ENCODE results near the gene PTPRN2. TPM values are rescaled to one million over a fixed set of nuclear protein-coding genes. Genes with fewer than 3 reads are reported as not detected.

PTPRN2 gene
- total and polyA plus RNA-seq, 2 of the 8 experiments (the other 6 are each of a cell fraction or from before 2014, with no cell fraction given), result 2.6 to 4.5 TPM

DNA sequence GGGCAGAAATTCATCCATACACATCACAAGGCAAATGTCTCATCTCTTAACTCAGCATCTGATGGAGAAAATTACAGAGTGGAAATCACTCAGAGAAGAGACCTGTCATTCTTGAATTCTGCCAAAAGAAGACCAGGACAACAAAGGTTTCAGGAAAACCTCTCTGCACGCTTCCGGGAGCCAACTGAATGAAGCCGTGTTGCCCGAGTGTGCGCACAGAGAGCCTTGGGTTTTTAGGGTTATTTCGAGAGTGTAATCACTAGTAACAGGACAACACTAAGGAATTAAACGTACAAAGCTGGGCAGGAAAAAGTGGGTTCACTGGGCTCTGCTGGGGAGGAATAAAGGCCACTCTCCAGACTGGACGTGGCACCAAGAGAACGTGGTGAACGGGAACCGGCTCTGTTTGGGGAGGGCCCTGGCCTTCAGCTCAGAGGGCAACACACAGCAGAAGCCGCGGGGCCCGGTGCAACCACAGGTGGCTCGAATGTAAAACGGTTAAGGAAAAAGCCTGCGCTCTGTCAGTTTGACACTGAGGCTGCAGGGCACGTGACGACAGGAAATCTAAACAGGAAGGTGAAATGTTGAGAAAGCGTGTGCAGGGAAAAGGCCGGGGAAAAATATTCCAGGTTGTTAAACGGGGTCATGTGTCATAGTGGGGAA, 919.3 kb downstream of the PTPRN2 start:
- Histone ChIP-seq H4K5ac (ENCODE audit: insufficient read length, low read depth, low read length) (no peak overlapping the region), H2AFZ (ENCODE audit: low read length) (no peak overlapping the region), H3K9ac (replicated peaks in 1 of 4; ENCODE audit: extremely low read depth in 1 of 4, low read depth in 3 of 4, low read length in 3 of 4) (no peak overlapping the region), H4K8ac (ENCODE audit: extremely low read depth, insufficient read depth, low read length) (no peak overlapping the region; the same call in 1 of the 2 replicates), H2BK5ac (ENCODE audit: low read depth, low read length) (no peak overlapping the region), H3K18ac (ENCODE audit: extremely low read depth, low read length) (no peak overlapping the region), H3K9me3 (ENCODE audit: insufficient read depth in 2 of 2, low read depth in 1 of 2, low read length in 1 of 2) (no peaks in the 10 kb centered on the region), H3K23ac (ENCODE audit: insufficient read length) (no peak overlapping the region), H3K14ac (ENCODE audit: insufficient read length) (no peak overlapping the region), H3K4me1 (replicated peaks in 1 of 4; ENCODE audit: control insufficient read depth in 3 of 4, insufficient read depth in 4 of 4, low read length in 3 of 4) (peaks cover 0 to 9% (median 4%) of the 10 kb centered on the region in 4 experiments; a peak in 3 of 7 replicates), H3K4ac (replicated peaks; ENCODE audit: insufficient read length, low read depth, low read length) (no peak overlapping the region), H2AK5ac (ENCODE audit: low read depth, low read length) (no peak overlapping the region), H4K91ac (replicated peaks; ENCODE audit: insufficient read length, low read length) (no peak overlapping the region), H2BK20ac (ENCODE audit: low read length) (no peak overlapping the region), H3K4me3 (ENCODE audit: extremely low read depth in 1 of 4, insufficient read depth in 2 of 4, low read depth in 3 of 4, low read length in 4 of 4) (no peak overlapping the region), H3K23me2 (ENCODE audit: low read depth, low read length) (no peaks in the 10 kb centered on the region), H3K27ac (ENCODE audit: low read depth, low read length) (no peak overlapping the region), H3K79me2 (ENCODE audit: control insufficient read depth in 1 of 2, insufficient read depth in 2 of 2, low read length in 2 of 2) (no peaks in the 10 kb centered on the region), H3K36me3 (ENCODE audit: control insufficient read depth in 2 of 4, insufficient read depth in 4 of 4, low read length in 3 of 4) (no peaks in the 10 kb centered on the region), H2BK12ac (ENCODE audit: low read depth, low read length) (no peak overlapping the region), H3K4me2 (ENCODE audit: insufficient read depth in 1 of 2, low read depth in 2 of 2, low read length in 2 of 2) (no peak overlapping the region), H3K56ac (replicated peaks; ENCODE audit: insufficient read length, low read depth, low read length) (no peak overlapping the region), H4K20me1 (replicated peaks in 1 of 2; ENCODE audit: control insufficient read depth in 1 of 2, insufficient read depth in 2 of 2, low read length in 2 of 2) (no peaks in the 10 kb centered on the region), H2BK120ac (replicated peaks; ENCODE audit: low read depth, low read length) (no peak overlapping the region), H2BK15ac (ENCODE audit: low read length) (no peak overlapping the region), H3K79me1 (ENCODE audit: low read depth, low read length) (no peaks in the 10 kb centered on the region), H3K27me3 (replicated peaks in 1 of 4; ENCODE audit: control insufficient read depth in 3 of 4, extremely low read depth in 1 of 4, insufficient read depth in 3 of 4, low read length in 3 of 4) (peaks cover 0 to 2% (median under 1%) of the 10 kb centered on the region in 4 experiments; a peak in 1 of 7 replicates)
- 88% methylated on average over 22 of the region's 22 CpGs; no CpG with 5 or more reads in 1 of the 2 experiments for WGBS, 2 experiments (ENCODE audit: extremely low coverage in 1 of 2, insufficient coverage in 1 of 2, insufficient read length in 1 of 2, insufficient replicate concordance in 2 of 2, low coverage in 1 of 2, low lambda C conversion rate in 2 of 2, missing lambda C conversion rate in 1 of 2)
- DNase-seq (ENCODE audit: low read depth in 1 of 2, low spot score in 2 of 2), result no peak
- ChIA-PET CTCF (ENCODE audit: partially characterized antibody) (interaction anchor here (0.7 to 1.7 kb wide), 2 partner anchors 71 to 193 kb away, joined by 3 read pairs; no protein-coding TSS in a partner anchor), POLR2A (ENCODE audit: partially characterized antibody) (no interaction called here)
- FAIRE-seq, result no peak
- TF ChIP-seq FOSL1 (IDR thresholded peaks at IDR 0.05; ENCODE audit: insufficient read depth, low read depth, low read length) (no peak), HDAC6 (IDR thresholded peaks at IDR 0.05; ENCODE audit: low read depth, low read length) (no peak), MAFK (IDR thresholded peaks at IDR 0.05; ENCODE audit: low read depth, low read length) (no peak), POLR2A (IDR thresholded peaks at IDR 0.05; ENCODE audit: control extremely low read depth in 1 of 2, low read depth in 2 of 2, low read length in 2 of 2) (no peak), GABPA (IDR thresholded peaks at IDR 0.05; ENCODE audit: borderline replicate concordance, insufficient read depth, low read length) (no peak), SP4 (IDR thresholded peaks at IDR 0.05; ENCODE audit: low read length) (no peak), NRF1 (IDR thresholded peaks at IDR 0.05; ENCODE audit: low read depth, low read length) (no peak), POLR2AphosphoS5 (IDR thresholded peaks at IDR 0.05; ENCODE audit: low read depth, low read length) (no peak), KDM1A (IDR thresholded peaks at IDR 0.05; ENCODE audit: borderline replicate concordance, low read length) (no peak), GTF2F1 (IDR thresholded peaks at IDR 0.05; ENCODE audit: borderline replicate concordance, low read depth, low read length) (no peak), CHD2 (IDR thresholded peaks at IDR 0.05; ENCODE audit: low read length) (no peak), CBX8 (IDR thresholded peaks at IDR 0.05; ENCODE audit: borderline replicate concordance, low read depth, low read length) (no peak), RAD21 (IDR thresholded peaks at IDR 0.05 in 1 of 2, conservative IDR thresholded peaks at IDR 0.05 in 1 of 2; ENCODE audit: low read depth in 2 of 2, low read length in 2 of 2) (no peak), TAF1 (IDR thresholded peaks at IDR 0.05; ENCODE audit: low read depth, low read length) (no peak), TCF12 (IDR thresholded peaks at IDR 0.05; ENCODE audit: low read depth, low read length) (no peak)

All from H1 (cell line).